BLaER1 (cell line): Measurements from ENCODE around the gene KCNJ3.
"Not testable (repeated sequence)": the region's sequence is repeated elsewhere in the genome, so short reads cannot be mapped to it uniquely, and the experiment has no call there.

Source experiments
- H3K27ac ChIP-seq: shearing (Covaris generic); formaldehyde crosslinking; 2 replicates; pipeline ENCODE4 v1.8.1; 2022
- H3K27me3 ChIP-seq: shearing (Covaris generic); formaldehyde crosslinking; 2 replicates; pipeline ENCODE4 v1.8.1; 2022
- H3K36me3 ChIP-seq: shearing (Covaris generic); formaldehyde crosslinking; 2 replicates; pipeline ENCODE4 v1.8.1; 2022
- H3K4me1 ChIP-seq: shearing (Covaris generic); formaldehyde crosslinking; 2 replicates; pipeline ENCODE4 v1.8.1; 2022
- H3K4me2 ChIP-seq: shearing (Covaris generic); formaldehyde crosslinking; 2 replicates; pipeline ENCODE4 v1.8.1; 2022
- H3K4me3 ChIP-seq: shearing (Covaris generic); formaldehyde crosslinking; 2 replicates; pipeline ENCODE4 v1.8.1; 2022
- H3K9ac ChIP-seq: shearing (Covaris generic); formaldehyde crosslinking; 2 replicates; pipeline ENCODE4 v1.8.1; 2022
- H3K9me3 ChIP-seq: shearing (Covaris generic); formaldehyde crosslinking; 2 replicates; pipeline ENCODE4 v1.8.1; 2022
- H4K20me1 ChIP-seq: shearing (Covaris generic); formaldehyde crosslinking; 2 replicates; pipeline ENCODE4 v1.8.1; 2022
- Cebpa-rat ChIP-seq: shearing (Covaris generic); IDR thresholded peaks from 2 replicates; pipeline ENCODE4 v1.8.1; 2022

Gene KCNJ3

DNA sequence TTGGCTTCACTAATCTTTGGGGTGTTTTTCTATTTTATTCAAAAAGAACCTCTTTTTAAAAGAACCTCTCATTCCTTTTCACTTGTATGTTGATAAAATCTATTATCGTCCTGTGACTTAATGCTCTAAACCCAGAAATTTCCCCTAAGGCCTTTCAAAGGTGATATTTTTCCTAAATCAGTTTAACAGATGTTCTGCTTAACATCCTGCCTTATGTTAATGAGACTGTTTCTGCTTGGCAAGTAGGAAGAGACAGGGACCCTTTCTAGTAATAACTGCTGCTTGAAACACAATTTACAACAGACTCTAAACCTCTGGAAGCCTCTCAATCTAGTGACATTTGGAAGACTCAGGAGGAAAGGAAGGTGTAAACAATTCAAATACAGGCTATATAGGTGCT lies 128.8 kb downstream of the KCNJ3 start:
- Histone ChIP-seq H3K4me3 (no peak overlapping the region), H3K27me3 (no peaks in the 10 kb centered on the region)

DNA sequence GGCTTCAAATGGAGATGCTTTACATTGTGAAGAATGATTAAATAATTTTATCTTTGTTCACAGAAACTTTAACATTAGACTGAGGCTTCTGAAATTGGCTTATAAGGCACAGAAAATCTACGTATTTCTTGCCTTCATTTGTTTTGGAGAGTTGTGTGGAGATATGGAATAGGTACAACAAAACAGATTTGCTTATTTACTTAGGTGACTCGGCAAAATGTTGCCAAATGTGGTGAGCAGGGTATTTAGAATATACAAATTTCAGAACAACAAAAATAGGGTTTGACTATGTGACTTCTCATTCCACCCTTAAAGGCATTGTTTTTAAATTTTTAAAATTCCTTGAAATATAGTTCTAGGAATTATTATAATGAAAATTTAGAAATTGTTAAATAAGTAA lies 134.2 kb downstream of the KCNJ3 start:
- no peak for TF ChIP-seq Cebpa-rat
- Histone ChIP-seq H3K27ac (no peak overlapping the region), H3K36me3 (no peaks in the 10 kb centered on the region), H3K4me3 (no peak overlapping the region), H3K9ac (no peak overlapping the region), H3K4me2 (no peak overlapping the region), H3K27me3 (no peaks in the 10 kb centered on the region), H4K20me1 (no peaks in the 10 kb centered on the region), H3K4me1 (no peaks in the 10 kb centered on the region), H3K9me3 (no peaks in the 10 kb centered on the region)

More for the DNA sequence above, 128.8 kb downstream of the KCNJ3 start:
- no peak for TF ChIP-seq Cebpa-rat
- H3K4me2 ChIP-seq = no peak overlapping the region
- H3K27ac ChIP-seq = no peak overlapping the region
- no peaks in the 10 kb centered on the region for H3K4me1 ChIP-seq
- no peaks in the 10 kb centered on the region for H3K9me3 ChIP-seq
- no peak overlapping the region for H3K9ac ChIP-seq
- H4K20me1 ChIP-seq = no peaks in the 10 kb centered on the region
- H3K36me3 ChIP-seq = no peaks in the 10 kb centered on the region

DNA sequence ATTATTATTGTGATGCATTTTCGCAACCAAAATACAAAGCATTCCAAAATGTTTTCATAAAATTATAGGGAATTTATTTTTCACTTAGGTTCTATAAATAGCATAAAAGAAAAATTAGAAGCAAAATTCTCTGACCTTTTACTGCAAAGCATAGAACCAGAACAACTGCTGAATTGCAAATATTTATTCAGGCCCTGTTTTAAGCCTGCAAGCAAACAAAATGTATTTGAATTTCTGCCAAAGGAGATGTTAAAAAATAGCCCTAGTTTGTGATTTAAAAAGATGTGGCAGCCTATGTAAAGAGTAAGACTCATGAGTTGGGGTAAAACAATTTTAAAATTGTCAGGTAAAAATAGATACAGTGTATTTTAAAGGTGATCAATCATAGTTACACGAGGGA lies 138.1 kb downstream of the KCNJ3 start:
- H4K20me1 ChIP-seq = no peaks in the 10 kb centered on the region
- H3K4me2 ChIP-seq = no peak overlapping the region
- H3K4me1 ChIP-seq = no peaks in the 10 kb centered on the region
- no peak overlapping the region for H3K4me3 ChIP-seq
- H3K9me3 ChIP-seq = no peaks in the 10 kb centered on the region
- H3K27me3 ChIP-seq = no peaks in the 10 kb centered on the region
- H3K27ac ChIP-seq = no peak overlapping the region
- TF ChIP-seq Cebpa-rat = no peak
- no peaks in the 10 kb centered on the region for H3K36me3 ChIP-seq
- no peak overlapping the region for H3K9ac ChIP-seq

DNA sequence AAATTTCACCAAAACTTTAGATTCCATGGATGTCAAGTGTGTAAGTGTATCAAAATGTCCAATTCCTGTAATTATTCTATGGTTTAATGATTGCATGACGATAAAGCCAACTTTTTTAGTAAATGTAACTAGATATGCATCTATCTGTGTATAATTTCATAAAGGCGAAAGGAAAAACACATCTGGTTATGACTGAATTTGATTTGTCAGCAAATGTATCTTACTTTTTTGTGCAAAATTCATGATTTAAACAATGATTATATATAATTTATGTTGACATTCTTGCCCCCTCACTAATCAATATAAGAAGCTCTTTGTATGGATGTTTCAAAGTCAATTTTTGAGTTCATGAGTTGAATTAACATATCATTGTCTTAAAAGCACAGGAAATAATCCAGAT lies 138.5 kb downstream of the KCNJ3 start:
- TF ChIP-seq Cebpa-rat = no peak
- Histone ChIP-seq H3K27me3 (no peaks in the 10 kb centered on the region), H3K4me1 (no peaks in the 10 kb centered on the region), H3K4me3 (no peak overlapping the region), H3K9me3 (no peaks in the 10 kb centered on the region), H3K36me3 (no peaks in the 10 kb centered on the region), H3K27ac (no peak overlapping the region), H3K4me2 (no peak overlapping the region), H4K20me1 (no peaks in the 10 kb centered on the region), H3K9ac (no peak overlapping the region)

DNA sequence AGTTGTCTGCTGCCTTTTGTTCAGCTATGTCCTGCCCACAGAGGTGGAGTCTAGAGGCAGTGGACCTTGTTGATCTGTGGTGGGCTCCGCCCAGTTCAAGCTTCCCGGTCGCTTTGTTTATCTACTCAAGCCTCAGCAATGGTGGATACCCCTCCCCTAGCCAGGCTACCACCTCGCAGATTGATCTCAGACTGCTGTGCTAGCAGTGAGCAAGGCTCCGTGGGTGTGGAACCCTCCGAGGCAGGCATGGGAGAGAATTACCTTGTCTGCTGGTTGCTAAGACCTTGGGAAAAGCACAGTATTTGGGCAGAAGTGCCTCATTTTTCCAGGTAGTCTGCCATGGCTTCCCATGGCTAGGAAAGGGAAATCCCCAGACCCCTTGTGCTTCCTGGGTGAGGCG lies 146.0 kb downstream of the KCNJ3 start:
- Histone ChIP-seq H3K9me3 (no peaks in the 10 kb centered on the region), H3K4me2 (no peak overlapping the region), H4K20me1 (no peaks in the 10 kb centered on the region), H3K4me3 (no peak overlapping the region), H3K36me3 (no peaks in the 10 kb centered on the region), H3K27me3 (no peaks in the 10 kb centered on the region), H3K4me1 (no peaks in the 10 kb centered on the region), H3K27ac (no peak overlapping the region), H3K9ac (no peak overlapping the region)
- no peak for TF ChIP-seq Cebpa-rat

DNA sequence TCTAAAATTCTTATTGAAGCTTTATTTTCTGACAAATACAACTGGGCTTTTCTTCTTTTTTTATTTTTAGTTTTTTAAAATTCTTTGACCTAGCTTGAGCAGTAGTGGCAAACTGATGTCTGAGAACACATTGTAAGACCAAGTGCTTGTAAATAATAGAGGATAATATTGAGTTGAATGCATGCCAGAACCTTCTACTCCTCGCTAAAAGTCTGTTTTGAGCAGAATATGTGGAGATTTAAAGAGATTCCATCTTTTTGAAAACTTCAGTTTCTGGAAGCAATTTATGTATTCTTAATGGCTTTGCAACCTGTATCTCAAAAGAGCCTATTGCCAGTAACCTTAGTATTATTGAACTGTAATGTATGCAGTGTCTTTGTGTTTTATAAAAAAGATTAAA lies 148.3 kb downstream of the KCNJ3 start:
- Histone ChIP-seq H3K4me1 (no peaks in the 10 kb centered on the region), H3K27ac (no peak overlapping the region), H4K20me1 (no peaks in the 10 kb centered on the region), H3K9me3 (no peaks in the 10 kb centered on the region), H3K36me3 (no peaks in the 10 kb centered on the region), H3K4me2 (no peak overlapping the region), H3K9ac (no peak overlapping the region), H3K27me3 (no peaks in the 10 kb centered on the region), H3K4me3 (no peak overlapping the region)
- no peak for TF ChIP-seq Cebpa-rat

DNA sequence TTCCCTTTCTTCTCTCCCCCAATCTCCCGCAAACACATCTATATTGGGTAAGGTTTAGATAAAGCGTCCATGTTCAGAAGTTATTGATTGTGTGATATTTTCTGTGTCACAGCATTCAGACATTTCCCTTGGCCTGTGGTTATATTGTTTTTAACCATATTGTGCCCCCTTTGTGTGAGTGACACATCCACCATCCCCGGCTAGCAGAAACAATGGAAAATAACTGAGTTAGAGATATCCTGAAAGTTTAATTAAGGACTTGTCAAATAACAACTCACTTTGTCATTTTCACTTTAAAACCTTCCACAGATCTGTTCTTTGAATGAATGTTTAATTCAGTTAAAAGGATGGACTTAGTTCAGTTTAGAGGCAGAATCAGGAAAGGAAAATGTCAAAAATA lies 151.0 kb downstream of the KCNJ3 start:
- Histone ChIP-seq H4K20me1 (no peaks in the 10 kb centered on the region), H3K27ac (no peak overlapping the region), H3K36me3 (no peaks in the 10 kb centered on the region), H3K4me3 (no peak overlapping the region), H3K27me3 (no peaks in the 10 kb centered on the region), H3K9ac (no peak overlapping the region), H3K4me1 (no peaks in the 10 kb centered on the region), H3K4me2 (no peak overlapping the region), H3K9me3 (no peaks in the 10 kb centered on the region)
- no peak for TF ChIP-seq Cebpa-rat

DNA sequence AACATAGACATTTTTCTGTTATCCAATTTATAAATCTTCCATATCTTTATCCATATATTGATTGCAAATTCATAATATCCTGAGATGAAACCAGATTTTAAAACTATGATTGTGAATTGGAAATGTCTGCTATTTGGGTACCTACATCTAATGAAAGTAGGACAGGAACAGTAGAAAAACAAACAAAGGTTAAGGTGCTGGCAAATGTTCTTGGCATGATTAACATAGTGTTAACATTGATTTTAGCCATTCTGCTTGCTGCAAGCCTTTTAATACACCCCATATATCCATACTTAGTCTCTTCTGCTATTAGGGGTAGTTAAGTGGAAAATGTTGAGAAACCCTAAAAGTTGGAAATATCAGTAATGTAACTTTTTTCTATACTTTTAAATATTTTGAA lies 152.0 kb downstream of the KCNJ3 start:
- Histone ChIP-seq H3K4me2 (no peak overlapping the region), H3K4me3 (no peak overlapping the region), H3K27me3 (no peaks in the 10 kb centered on the region), H4K20me1 (no peaks in the 10 kb centered on the region), H3K36me3 (no peaks in the 10 kb centered on the region), H3K27ac (no peak overlapping the region), H3K4me1 (no peaks in the 10 kb centered on the region), H3K9me3 (no peaks in the 10 kb centered on the region), H3K9ac (no peak overlapping the region)
- no peak for TF ChIP-seq Cebpa-rat

DNA sequence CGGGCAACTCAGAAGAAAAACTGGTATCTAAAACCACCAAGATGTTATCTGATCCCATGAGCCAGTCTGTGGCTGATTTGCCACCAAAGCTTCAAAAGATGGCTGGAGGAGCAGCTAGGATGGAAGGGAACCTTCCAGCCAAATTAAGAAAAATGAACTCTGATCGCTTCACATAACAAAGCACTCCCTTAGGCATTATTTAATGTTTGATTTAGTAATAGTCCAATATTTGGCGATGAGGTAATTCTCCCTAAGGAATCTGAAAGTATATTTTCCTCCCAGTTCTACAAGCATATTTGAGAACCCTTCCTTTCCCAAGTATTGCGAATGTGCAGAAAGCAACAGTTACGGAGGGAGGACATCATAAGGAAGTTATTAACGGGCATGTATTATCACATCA lies 156.6 kb downstream of the KCNJ3 start:
- TF ChIP-seq Cebpa-rat = no peak
- Histone ChIP-seq H3K4me1 (no peaks in the 10 kb centered on the region), H3K4me3 (no peak overlapping the region), H3K9me3 (no peaks in the 10 kb centered on the region), H3K4me2 (no peak overlapping the region), H4K20me1 (no peaks in the 10 kb centered on the region), H3K27ac (no peak overlapping the region), H3K36me3 (no peaks in the 10 kb centered on the region), H3K9ac (no peak overlapping the region), H3K27me3 (no peaks in the 10 kb centered on the region)

DNA sequence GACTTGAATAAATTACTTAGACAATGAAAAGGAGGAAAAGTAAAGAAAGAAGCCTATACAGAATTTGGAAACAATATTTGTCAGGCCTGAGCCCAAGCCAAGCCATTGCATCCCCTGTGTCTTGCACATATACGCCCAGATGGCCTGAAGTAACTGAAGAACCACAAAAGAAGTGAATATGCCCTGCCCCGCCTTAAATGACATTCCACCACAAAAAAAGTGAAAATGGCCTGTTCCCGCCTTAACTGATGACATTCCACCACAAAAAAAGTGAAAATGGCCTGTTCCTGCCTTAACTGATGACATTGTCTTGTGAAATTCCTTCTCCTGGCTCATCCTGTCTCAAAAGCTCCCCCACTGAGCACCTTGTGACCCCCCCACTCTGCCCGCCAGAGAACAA lies 168.7 kb downstream of the KCNJ3 start:
- not testable (repeated sequence) for H3K27ac ChIP-seq, H3K4me2 ChIP-seq, H3K9ac ChIP-seq, H3K27me3 ChIP-seq, H3K9me3 ChIP-seq, H4K20me1 ChIP-seq, H3K36me3 ChIP-seq, H3K4me3 ChIP-seq, H3K4me1 ChIP-seq

DNA sequence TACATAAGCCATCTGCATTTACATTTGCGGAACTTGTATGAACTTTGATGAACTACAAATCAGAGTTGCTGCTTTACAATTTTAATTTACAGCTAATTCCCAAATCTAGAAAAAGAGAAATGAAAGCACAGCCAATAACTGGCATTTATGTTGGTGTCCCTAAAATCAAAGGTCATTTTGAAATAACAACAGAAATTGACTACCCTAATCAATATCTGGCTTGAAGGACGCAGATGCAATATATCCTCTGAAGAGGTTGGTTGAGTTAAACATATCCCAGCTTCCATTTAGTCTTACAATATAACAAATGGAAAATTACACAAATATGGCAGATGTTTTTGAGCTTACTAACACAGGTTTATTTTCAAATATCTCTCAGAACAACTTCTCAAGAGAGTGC lies 177.5 kb downstream of the KCNJ3 start:
- no peak overlapping the region for H3K4me2 ChIP-seq
- H4K20me1 ChIP-seq = no peaks in the 10 kb centered on the region
- H3K9ac ChIP-seq = no peak overlapping the region
- no peak for TF ChIP-seq Cebpa-rat
- H3K36me3 ChIP-seq = no peaks in the 10 kb centered on the region
- no peaks in the 10 kb centered on the region for H3K27me3 ChIP-seq
- no peaks in the 10 kb centered on the region for H3K9me3 ChIP-seq
- no peaks in the 10 kb centered on the region for H3K4me1 ChIP-seq
- no peak overlapping the region for H3K27ac ChIP-seq
- H3K4me3 ChIP-seq = no peak overlapping the region
